GM12872 (cell line): ENCODE data around the gene CHMP6.

Source experiments
- TF ChIP-seq, protein P1 (sequence below): IDR thresholded peaks from 3 replicates; pipeline ENCODE4 v1.5.1; 2011; ENCODE audit warnings: low read depth, mild to moderate bottlenecking, low read length, moderate library complexity; ENCODE audit not compliant: insufficient read depth

CHMP6 gene

DNA sequence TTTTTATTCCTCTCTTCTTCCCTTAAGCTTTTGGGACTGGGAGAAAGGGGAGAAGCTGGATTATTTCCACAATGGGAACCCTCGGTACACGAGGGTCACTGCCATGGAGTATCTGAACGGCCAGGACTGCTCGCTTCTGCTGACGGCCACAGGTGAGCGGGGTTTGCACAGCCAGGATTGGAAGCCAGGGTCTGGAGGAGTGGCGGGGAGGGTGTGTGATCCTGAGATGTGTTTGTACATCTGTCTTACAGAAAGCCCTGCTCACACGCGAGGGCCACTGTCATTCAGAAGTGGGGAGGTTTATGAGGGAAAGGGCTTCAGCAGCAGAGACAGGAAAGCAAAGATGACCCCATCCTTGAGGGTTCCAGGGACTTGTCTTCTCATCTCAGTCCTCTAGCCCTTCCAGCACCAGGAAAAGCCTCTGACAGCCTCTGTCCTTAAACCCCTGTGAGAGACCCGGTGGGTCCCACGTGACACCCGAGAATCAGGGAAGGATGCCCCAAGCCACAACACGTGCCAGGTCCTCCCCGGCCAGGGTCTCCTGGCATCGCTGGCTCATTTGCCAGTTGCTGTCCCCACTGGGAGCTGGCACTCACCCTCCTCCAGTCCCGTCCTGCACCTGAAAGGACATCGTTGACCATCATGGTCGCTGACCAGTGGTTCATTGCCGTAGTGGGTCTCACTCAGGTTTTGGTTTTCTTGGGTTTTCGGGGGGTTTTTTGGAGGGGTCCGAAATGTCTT is 44.3 kb upstream of the CHMP6 start:
- TF ChIP-seq, protein P1, sequence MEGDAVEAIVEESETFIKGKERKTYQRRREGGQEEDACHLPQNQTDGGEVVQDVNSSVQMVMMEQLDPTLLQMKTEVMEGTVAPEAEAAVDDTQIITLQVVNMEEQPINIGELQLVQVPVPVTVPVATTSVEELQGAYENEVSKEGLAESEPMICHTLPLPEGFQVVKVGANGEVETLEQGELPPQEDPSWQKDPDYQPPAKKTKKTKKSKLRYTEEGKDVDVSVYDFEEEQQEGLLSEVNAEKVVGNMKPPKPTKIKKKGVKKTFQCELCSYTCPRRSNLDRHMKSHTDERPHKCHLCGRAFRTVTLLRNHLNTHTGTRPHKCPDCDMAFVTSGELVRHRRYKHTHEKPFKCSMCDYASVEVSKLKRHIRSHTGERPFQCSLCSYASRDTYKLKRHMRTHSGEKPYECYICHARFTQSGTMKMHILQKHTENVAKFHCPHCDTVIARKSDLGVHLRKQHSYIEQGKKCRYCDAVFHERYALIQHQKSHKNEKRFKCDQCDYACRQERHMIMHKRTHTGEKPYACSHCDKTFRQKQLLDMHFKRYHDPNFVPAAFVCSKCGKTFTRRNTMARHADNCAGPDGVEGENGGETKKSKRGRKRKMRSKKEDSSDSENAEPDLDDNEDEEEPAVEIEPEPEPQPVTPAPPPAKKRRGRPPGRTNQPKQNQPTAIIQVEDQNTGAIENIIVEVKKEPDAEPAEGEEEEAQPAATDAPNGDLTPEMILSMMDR, result no peak

DNA sequence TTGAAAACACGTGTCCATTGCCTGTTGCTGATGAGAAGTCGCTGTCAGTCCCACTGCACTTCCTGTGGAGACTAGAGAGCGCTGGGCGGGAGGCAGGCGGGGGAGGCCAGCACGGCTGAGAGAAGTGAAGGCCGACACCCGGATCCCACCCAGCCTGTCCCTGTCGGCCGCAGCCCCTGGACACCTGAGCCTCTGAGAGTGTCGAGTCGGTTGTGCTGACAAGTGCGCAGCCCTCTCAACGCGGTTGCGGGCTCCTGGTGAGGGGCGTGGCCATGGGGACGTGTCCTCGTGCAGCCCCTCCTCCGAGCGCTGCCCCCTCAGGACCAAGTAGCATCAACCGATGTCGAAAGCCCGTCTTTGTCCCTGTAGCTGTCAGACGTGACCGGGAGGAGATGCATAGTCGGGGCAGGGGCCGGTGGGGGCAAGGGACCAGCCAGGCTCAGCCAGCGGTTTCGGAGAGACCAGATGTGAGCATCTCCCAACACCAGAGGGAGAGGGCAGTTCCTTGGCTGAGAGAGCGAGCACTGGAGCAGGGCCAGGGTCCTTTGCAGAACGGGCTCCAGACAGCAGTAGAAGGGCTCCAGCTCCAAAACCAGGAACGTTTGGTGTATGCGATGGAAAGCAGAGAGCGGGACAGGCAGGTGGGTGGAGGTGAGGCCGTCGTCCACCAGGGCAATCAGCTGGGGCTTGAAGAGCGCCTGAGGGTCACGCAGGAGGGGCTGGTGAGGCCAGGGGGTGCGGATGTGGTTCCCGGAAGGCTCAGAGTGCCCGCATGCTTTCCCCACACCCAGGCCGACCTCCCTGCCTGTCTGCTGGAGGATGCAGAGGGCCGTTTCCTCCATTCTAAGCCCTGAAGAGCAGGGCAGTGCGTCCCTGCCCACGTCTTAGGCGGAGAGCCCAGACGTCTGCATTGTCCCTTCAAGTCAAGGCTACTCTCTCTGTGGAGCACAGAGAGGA is 43.3 kb upstream of the CHMP6 start:
- TF ChIP-seq, protein P1, result no peak

DNA sequence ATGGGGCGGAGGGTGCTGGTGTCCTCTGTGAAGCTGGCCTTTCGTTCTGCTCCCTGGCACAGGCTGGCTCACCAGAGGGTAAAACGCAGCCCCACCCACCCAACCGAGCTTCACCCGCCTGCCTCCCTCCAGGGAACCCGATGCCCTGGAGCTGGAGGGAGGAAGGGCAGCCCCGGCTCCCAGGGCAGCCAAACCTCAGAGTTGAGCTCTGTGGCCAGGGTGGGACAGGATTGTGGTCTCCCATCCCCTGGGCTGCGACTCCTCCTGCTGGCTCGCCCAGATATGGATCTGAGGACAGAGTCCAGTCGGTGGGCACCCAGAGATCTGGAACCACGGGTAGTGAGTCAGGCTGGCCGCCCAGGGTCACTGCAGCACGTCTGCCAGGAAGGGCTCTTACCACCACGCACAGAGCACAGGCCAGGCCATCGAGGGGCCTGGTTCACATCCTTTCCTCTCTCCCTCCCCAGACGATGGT is 42.6 kb upstream of the CHMP6 start:
- TF ChIP-seq, protein P1, result no peak

DNA sequence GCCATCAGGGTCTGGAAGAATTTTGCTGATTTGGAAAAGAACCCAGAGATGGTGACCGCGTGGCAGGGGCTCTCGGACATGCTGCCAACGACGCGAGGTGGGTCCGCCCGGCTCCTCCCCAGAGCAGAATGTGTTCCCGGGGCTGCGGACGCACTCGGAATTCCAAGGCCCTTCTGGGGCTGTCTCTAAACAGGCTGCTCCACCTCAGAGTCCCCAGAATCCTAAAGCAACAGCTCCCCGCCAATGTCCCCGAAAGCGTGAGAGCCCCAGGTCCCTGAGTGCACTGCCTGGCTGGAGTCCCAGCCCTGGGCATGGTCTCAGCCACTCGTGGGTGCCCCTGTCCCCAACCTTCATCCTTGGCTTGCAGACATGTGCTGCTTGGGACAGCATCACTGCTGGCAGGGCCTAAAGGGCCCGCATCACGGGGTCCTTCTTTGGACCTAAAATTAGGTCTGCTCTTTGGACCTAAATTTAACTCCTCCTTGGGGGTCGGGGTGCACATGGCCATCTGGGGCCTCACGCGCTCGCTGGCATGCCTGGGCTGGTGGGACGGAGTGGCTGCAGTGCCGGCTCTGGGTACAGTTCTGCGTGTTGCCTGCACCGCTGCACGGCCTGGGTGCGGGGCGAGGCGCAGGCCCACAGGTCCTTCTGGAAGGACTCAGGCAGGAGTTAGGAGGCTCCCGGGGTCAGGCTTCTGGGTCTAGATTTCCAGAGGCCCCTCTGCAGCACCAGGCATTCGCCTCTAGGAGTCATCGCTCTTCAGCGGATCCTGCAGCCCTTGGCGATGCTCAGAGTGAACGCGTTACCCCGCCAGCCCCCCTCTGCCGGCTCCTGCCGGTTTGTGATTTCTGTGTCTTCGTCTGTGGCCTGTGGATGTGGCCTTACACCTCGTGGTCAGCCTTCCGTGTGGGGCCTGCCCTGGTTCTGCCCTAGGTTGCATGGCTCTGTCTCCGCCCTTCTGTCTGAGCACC is 41.9 kb upstream of the CHMP6 start:
- TF ChIP-seq, protein P1, result no peak

DNA sequence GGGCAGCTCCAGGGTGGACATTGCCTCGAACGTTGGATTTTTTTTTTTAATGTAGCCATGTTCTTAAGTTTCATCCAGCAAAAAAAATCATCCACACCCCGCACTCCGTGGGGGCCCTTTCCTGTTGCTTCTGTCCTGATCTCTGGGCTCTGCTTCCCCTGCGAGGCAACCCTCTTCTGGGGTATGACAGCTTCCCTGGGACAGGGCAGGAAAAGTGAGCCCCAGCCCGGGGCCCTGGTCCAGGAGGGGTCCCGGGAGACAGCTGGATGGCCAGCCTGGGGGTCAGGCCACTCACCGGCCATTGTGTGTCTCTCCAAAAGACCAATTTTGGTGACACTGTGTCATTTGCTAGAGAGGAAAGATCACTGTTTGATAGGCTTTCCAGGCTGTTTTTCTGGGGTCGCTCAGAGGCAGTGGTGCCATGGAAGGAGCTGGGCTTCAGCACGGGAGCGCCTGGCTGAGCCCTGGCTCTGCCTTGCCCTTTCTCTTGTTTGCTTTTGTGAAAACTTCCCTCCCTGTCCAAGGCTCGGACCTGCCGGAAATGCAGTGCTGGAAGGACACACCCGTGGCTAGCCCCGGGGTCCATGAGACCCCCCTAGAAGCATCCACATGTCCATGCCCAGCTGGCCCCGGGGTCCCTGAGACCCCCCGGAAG is 41.0 kb upstream of the CHMP6 start:
- TF ChIP-seq, protein P1, result no peak

DNA sequence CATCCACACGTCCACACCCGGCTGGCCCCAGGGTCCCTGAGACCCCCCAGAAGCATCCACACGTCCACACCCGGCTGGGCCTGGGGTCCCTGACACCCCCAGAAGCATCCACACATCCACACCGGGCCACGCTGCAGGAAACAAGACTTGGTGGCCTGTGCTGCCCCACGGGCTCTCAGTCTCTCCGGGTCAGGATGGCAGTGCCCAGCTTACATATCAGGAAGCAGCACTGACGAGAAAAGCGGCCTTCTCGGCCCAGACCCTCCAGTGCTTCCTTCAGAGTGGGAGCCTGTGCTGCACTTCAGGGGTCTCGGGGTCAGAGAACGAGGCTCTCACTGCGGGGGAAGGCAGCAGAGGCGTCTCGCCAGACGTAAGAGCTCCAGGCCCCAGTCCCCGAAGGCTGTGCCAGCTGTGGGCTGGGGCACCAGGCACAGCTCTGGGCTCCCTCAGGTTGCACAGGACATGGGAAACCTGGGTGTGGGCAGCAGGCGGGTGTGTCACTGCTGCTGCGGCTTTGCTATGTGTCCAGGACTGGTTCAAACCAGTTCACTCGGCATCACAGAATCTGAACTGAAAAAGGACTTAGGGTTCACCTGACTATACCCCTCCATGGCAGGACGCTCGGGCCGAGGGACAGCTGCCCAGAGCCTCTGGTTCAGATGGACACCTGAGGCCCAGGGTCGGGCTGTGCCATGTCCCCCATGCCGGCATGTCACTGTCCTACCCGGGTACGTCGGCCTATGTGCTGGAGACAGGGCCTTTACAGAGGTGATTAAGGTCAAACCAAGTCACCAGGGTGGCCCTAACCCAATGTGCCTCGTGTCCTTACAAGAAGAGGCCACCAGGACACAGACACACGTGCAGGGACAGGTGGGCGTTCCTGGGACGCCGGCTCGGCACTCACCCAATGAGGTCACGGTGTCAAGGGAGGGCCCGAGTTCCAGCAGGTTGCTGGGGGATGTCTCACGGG is 40.2 kb upstream of the CHMP6 start:
- TF ChIP-seq, protein P1, result no peak
